PC-3 (cell line): ENCODE data around the gene PAX5.

ENCODE experiments used
- CTCF ChIP-seq: fragments of 300-600 bp; sonication (generic); conservative IDR thresholded peaks from 2 replicates; pipeline ENCODE4 v1.5.1; 2017; ENCODE audit warnings: antibody characterized with exemption, low read depth, mild to moderate bottlenecking, low read length
- EZH2 ChIP-seq: fragments of 300-600 bp; sonication (generic); IDR thresholded peaks from one replicate; pipeline ENCODE4 v1.6.1; 2017; ENCODE audit warnings: antibody characterized with exemption, mild to moderate bottlenecking, low read length; ENCODE audit not compliant: unreplicated experiment
- EZH2phosphoT487 ChIP-seq: fragments of 300-600 bp; sonication (generic); IDR thresholded peaks from 2 replicates; pipeline ENCODE4 v1.6.1; 2018; ENCODE audit warnings: mild to moderate bottlenecking, antibody characterized with exemption, low read length, borderline replicate concordance

DNA sequence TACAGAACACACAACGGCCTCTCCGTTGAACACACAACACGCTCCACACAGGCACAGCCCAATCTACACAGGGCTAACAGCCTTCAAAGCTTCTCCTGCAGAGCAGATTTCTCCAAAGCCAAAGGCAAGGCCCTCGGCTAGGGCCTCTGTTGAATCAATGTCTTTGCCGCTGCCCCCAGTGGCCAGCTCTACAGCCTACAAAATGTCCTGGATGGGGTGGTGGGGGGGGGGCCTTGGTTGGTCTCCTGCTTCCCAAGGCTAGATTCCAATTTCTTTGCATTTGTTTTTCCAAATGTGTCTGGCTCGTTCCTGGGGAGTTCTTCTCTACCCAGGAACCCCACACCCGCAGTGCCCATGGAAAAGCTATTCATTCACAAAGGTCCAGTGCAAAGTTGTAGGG is 167.2 kb downstream of the PAX5 start:
- peak; percentile 41 for TF ChIP-seq CTCF
- no peak for TF ChIP-seq EZH2
- TF ChIP-seq EZH2phosphoT487, result no peak
